ENCODE measurements around the gene IRGC.

The IRGC gene

DNA sequence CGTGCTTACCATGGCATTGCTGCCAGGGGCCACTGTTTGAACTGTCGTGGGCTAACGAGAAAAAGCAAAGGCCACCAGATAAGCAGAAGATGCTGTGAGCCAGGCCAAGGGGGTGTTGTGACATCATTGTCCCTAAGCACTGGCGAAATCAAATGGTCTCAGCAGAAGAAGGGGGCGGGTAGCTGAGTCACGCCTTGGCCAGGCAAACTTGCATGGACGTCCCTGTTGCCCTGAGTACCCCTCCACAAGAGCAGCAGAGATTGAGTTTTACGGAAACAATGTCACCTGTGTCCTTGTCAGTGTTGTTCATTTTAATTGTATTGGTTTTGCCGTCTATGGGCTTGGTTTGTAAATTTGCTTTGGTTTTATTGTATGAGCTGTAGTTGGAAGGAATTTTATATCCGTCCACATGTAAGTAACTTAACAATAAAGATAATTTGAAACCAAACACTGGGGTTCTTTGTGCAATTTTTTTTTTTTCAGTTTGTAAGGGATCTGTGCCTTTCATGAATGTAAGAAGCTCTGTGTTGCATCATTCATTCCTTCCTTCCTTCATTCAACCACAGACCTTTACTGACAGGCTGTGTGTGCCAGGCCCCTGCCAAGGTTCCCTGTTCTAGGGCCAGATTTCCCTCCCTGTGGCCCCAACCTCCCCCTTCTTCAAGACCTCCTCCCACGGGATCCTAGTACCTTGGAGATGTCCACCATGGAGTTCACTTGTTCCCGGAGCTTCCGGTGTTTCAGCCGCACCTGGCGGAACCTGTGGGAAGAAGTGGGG, 52.6 kb downstream of the IRGC start:
- Histone ChIP-seq H3K36me3 (ENCODE audit: control insufficient read depth in 1 of 2, insufficient read depth in 2 of 2, low read length in 2 of 2) (peaks cover 8 to 14% of the 10 kb centered on the region in 2 experiments), H2BK12ac (ENCODE audit: low read length) (no peak overlapping the region), H4K8ac (ENCODE audit: low read depth, low read length) (no peak overlapping the region), H3K23ac (ENCODE audit: low read length) (no peak overlapping the region), H3K4ac (ENCODE audit: low read depth, low read length) (no peak overlapping the region), H3K4me2 (ENCODE audit: low read length) (no peak overlapping the region), H3K14ac (ENCODE audit: low read length) (no peak overlapping the region), H3K9me3 (ENCODE audit: insufficient read depth, low read depth, low read length) (peaks cover 6% of the 10 kb centered on the region), H2BK120ac (ENCODE audit: insufficient read depth, low read length, poor library complexity) (no peak overlapping the region), H3K4me1 (ENCODE audit: control insufficient read depth in 1 of 2, insufficient read depth in 2 of 2, low read length in 2 of 2) (peaks cover 17 to 19% of the 10 kb centered on the region in 2 experiments), H2AFZ (ENCODE audit: insufficient read depth, low read length, poor library complexity) (no peak overlapping the region), H4K12ac (ENCODE audit: low read depth, low read length) (no peak overlapping the region), H2AK5ac (ENCODE audit: low read length) (peak overlapping the region; percentile 22), H3K4me3 (ENCODE audit: low read depth, low read length) (no peak overlapping the region), H3K9ac (ENCODE audit: low read length) (no peak overlapping the region), H3K79me2 (ENCODE audit: control insufficient read depth, insufficient read depth, low read length, poor library complexity) (peaks cover 2% of the 10 kb centered on the region), H3K27me3 (ENCODE audit: insufficient read depth, low read length) (no peaks in the 10 kb centered on the region), H3K79me1 (ENCODE audit: low read length) (peaks cover 17% of the 10 kb centered on the region), H2BK5ac (ENCODE audit: low read depth, low read length, poor library complexity) (no peak overlapping the region), H4K91ac (ENCODE audit: low read depth, low read length) (no peak overlapping the region), H3K18ac (ENCODE audit: low read length) (no peak overlapping the region), H3K27ac (ENCODE audit: low read depth, low read length) (no peak overlapping the region)
- peak in 1 of 2 donors; percentile 18 for DNase-seq
- WGBS (ENCODE audit: extremely low coverage, insufficient coverage, insufficient read length) = no CpG with 5 or more reads among the region's 15 CpGs

DNA sequence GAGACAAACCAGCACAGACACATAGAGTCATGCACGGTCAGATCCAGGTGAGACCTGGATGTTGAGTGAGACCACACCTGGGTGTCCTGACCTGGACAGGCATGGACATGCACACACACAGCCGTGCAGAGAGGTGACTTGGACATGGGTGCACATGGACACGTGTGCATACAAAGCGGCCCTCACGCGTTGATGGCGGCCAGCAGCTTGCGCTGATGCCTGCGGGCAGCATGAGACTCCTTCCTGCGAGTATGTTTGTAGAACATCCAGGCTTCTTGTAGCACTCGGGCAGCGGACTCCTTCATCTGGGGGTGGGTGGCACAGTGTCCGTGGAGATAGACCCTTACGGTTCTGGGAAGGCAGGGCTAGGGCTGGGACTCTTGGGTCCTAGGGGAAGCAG, 53.4 kb downstream of the IRGC start:
- no peak overlapping the region for H4K12ac ChIP-seq (ENCODE audit: low read depth, low read length)
- no peak for DNase-seq
- no peak overlapping the region for H2BK5ac ChIP-seq (ENCODE audit: low read depth, low read length, poor library complexity)
- H3K4me1 ChIP-seq (ENCODE audit: control insufficient read depth in 1 of 2, insufficient read depth in 2 of 2, low read length in 2 of 2) = peaks cover 15 to 25% of the 10 kb centered on the region in 2 experiments
- H2AFZ ChIP-seq (ENCODE audit: insufficient read depth, low read length, poor library complexity) = no peak overlapping the region
- no peak overlapping the region for H3K4me2 ChIP-seq (ENCODE audit: low read length)
- H2AK5ac ChIP-seq (ENCODE audit: low read length) = no peak overlapping the region
- peaks cover 12% of the 10 kb centered on the region for H3K79me1 ChIP-seq (ENCODE audit: low read length)
- H3K27ac ChIP-seq (ENCODE audit: low read depth, low read length) = no peak overlapping the region
- H3K27me3 ChIP-seq (ENCODE audit: insufficient read depth, low read length) = peaks cover 5% of the 10 kb centered on the region
- no peak overlapping the region for H2BK12ac ChIP-seq (ENCODE audit: low read length)
- H3K79me2 ChIP-seq (ENCODE audit: control insufficient read depth, insufficient read depth, low read length, poor library complexity) = peaks cover 2% of the 10 kb centered on the region
- no CpG with 5 or more reads among the region's 14 CpGs for WGBS (ENCODE audit: extremely low coverage, insufficient coverage, insufficient read length)
- no peak overlapping the region for H4K91ac ChIP-seq (ENCODE audit: low read depth, low read length)
- H3K23ac ChIP-seq (ENCODE audit: low read length) = no peak overlapping the region
- H3K9ac ChIP-seq (ENCODE audit: low read length) = no peak overlapping the region
- H3K4ac ChIP-seq (ENCODE audit: low read depth, low read length) = no peak overlapping the region
- H3K36me3 ChIP-seq (ENCODE audit: control insufficient read depth in 1 of 2, insufficient read depth in 2 of 2, low read length in 2 of 2) = peaks cover 8 to 14% of the 10 kb centered on the region in 2 experiments
- peaks cover 6% of the 10 kb centered on the region for H3K9me3 ChIP-seq (ENCODE audit: insufficient read depth, low read depth, low read length)
- no peak overlapping the region for H3K4me3 ChIP-seq (ENCODE audit: low read depth, low read length)
- H3K18ac ChIP-seq (ENCODE audit: low read length) = no peak overlapping the region
- no peak overlapping the region for H4K8ac ChIP-seq (ENCODE audit: low read depth, low read length)
- H2BK120ac ChIP-seq (ENCODE audit: insufficient read depth, low read length, poor library complexity) = no peak overlapping the region
- no peak overlapping the region for H3K14ac ChIP-seq (ENCODE audit: low read length)

Measured in trophoblast cell (in vitro differentiated cells and primary cell).